Loucy (cell line): ENCODE measurements around the gene MEF2C.

Experiments used
- CTCF ChIP-seq: fragments of 200-600 bp; sonication (generic); conservative IDR thresholded peaks from 2 replicates; pipeline ENCODE4 v1.5.1; 2014; ENCODE audit warnings: mild to moderate bottlenecking, antibody characterized with exemption, low read length
- EZH2phosphoT487 ChIP-seq: fragments of 200-600 bp; IDR thresholded peaks from 2 replicates; pipeline ENCODE4 v1.6.1; 2018; ENCODE audit warnings: antibody characterized with exemption, mild to moderate bottlenecking, moderate library complexity, borderline replicate concordance

DNA sequence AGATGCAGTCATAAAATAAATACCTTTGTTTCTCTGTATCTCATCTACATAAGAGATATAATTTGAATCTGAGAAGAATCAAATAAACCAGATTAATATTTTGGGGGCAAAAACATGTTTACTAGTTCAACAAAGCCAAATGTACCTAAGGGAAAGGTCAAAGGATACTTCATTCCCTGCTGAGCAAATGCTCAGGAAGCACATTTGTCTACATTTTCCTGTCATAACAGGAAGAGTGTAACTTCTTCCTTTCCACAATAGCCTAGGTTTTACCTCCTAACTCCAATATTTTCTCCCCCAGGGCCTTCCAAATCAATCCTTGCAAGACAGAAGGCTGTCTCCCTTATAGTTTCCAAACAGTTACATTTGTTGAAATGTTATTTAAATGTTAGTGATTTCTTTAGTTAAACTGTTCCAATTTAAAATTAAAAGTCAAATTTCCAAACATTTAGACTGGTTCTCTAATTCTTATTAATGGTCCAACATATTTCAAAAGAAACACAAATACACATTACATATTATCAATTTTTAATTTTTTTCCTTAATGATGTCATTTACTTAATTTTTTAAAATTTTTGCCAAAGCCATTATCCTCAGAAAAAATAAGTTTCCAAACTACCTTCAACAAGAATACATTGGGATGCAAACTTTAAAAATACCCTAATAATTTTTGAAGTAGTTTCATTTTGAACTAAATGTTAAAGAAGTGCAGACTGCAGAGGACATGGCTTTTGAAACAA lies 67.8 kb downstream of the MEF2C start:
- TF ChIP-seq CTCF (no peak), EZH2phosphoT487 (no peak)
